Fibroblast of mammary gland (primary cell): ENCODE data around the gene F2RL1.
"Not testable (repeated sequence)": the region's sequence is repeated elsewhere in the genome, so short reads cannot be mapped to it uniquely, and the experiment has no call there.

Experiments used
- DNase-seq: peaks from one replicate; pipeline ENCODE4 v3.0.0-alpha.2; 2010; ENCODE audit warnings: low read depth
- H3K4me3 ChIP-seq: 2 replicates; pipeline ENCODE4 v1.5.1; 2011; ENCODE audit warnings: low read depth, mild to moderate bottlenecking, low read length, moderate library complexity; ENCODE audit not compliant: control insufficient read depth
- TF ChIP-seq, protein P1 (sequence below): conservative IDR thresholded peaks from 2 replicates; pipeline ENCODE4 v1.5.1; 2011; ENCODE audit warnings: low read depth, low read length, inconsistent platforms; ENCODE audit not compliant: control insufficient read depth, insufficient read depth

F2RL1 gene

DNA sequence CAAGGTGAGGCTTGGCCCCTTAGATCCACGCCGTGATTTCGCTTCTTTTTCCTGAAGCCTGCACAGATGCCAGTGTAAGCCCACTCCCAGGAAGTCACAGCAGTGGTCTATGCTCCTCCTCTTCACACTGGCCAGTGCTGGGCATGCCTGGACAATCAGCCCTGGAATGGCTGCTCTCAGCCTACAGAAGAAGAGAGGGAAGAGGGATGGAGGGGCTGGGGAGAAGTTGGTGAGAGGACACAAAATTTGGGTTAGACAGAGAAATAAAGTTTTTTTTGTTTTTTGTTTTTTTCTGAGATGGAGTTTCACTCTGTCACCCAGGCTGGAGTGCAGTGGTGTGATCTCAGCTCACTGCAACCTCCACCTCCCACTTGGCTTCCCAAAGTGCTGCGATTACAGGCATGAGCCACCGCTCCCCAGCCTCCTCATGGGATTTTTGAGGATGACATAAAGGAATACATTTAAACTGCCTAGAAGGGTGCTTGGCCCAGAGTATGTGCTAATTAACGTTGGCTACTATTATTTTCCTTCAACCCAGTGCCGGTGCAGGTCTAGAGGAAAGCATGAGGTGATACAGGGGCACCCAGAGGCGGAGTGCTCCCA is 31.8 kb downstream of the F2RL1 start:
- no peak overlapping the region for H3K4me3 ChIP-seq
- TF ChIP-seq, protein P1, sequence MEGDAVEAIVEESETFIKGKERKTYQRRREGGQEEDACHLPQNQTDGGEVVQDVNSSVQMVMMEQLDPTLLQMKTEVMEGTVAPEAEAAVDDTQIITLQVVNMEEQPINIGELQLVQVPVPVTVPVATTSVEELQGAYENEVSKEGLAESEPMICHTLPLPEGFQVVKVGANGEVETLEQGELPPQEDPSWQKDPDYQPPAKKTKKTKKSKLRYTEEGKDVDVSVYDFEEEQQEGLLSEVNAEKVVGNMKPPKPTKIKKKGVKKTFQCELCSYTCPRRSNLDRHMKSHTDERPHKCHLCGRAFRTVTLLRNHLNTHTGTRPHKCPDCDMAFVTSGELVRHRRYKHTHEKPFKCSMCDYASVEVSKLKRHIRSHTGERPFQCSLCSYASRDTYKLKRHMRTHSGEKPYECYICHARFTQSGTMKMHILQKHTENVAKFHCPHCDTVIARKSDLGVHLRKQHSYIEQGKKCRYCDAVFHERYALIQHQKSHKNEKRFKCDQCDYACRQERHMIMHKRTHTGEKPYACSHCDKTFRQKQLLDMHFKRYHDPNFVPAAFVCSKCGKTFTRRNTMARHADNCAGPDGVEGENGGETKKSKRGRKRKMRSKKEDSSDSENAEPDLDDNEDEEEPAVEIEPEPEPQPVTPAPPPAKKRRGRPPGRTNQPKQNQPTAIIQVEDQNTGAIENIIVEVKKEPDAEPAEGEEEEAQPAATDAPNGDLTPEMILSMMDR, result no peak
- DNase-seq, result no peak

DNA sequence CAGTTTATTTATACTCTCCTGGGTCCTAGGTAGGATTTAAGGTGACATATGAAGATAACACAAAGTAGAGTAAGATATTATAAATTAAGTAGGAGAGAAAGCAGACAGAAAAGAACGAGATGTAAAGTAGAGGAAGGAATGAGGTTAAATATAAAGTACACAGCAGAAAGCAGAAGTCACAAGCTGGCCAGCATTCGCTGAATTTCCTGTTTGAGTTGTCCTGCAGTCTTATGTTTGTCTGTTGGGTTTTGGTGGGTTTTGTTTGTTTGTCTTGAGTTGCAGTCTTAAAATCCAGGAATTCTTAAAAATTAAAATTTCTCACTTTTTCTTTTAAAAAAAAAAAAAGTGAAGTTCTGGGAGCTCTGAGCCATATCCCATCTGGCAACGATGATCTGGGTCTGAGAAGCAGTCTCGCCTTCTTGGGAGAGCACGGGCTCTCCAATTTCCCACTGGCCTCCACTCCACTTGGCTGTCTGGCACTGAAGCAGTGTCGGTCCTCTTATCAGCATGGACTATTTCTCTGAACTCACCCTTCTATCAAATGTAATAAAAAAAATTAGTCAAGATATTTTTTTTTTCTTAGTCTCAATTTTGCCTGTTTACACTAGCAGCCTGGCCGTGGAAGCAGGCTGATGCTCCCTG is 33.0 kb downstream of the F2RL1 start:
- no peak for DNase-seq
- H3K4me3 ChIP-seq, result no peak overlapping the region

DNA sequence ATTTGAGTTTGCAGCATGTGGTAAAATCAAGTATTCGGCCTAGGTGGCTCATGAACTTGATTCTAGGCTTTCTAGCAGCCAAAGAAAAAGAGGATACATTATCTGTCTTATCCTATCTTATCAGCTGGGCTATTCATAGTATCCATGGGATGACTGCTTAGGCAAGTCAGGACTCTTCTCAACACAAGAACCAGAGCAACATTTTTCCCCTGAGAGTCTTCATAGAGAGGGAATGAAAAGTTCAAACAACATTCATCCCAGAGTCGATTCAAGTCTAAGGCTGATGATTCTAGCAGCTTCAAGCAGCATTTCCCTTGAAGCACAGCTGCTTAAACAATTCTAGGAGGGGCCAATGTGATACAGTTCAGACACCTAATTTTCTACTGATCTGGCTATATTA is 33.9 kb downstream of the F2RL1 start:
- TF ChIP-seq, protein P1, result no peak
- H3K4me3 ChIP-seq, result no peak overlapping the region
- no peak for DNase-seq

More for the DNA sequence above, 33.0 kb downstream of the F2RL1 start:
- TF ChIP-seq, protein P1, result no peak

DNA sequence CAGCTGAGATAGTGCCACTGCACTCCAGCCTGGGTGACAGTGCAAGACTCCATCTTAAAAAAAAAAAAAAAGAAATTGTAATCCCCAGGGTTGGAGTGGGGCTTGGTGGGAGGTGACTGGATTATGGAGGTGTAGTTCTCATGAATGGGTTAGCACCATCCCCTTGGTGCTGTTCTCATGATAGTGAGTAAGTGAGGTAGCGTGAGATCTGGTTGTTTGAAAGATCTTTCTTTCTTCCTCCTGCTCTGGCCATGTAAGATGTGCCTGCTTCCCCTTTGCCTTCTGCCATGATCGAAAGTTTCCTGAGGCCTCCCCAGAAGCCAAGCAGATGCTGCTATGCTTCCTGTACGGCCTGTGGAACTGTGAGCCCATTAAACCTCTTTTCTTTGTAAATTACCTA is 34.9 kb downstream of the F2RL1 start:
- not testable (repeated sequence) for DNase-seq, H3K4me3 ChIP-seq

DNA sequence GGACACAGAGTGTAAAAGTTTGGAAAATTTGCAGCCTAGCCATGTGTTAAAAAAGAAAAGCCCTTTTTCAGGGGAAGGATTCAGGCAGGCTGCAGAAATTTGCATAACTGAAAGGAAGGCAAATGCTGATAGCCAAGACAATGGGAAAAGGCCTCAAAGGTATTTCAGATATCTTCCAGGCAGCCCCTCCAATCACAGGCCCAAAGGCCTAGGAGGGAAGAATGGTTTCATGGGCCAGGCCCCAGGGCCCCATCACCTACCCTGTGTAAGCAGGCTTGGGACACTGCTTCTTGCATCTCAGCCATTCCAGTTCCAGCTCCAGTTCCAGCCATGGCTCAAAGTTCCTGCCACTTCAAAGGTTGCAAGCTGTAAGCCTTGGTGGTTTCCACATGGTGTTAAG is 35.8 kb downstream of the F2RL1 start:
- TF ChIP-seq, protein P1, result no peak
- H3K4me3 ChIP-seq, result no peak overlapping the region
- DNase-seq, result no peak

DNA sequence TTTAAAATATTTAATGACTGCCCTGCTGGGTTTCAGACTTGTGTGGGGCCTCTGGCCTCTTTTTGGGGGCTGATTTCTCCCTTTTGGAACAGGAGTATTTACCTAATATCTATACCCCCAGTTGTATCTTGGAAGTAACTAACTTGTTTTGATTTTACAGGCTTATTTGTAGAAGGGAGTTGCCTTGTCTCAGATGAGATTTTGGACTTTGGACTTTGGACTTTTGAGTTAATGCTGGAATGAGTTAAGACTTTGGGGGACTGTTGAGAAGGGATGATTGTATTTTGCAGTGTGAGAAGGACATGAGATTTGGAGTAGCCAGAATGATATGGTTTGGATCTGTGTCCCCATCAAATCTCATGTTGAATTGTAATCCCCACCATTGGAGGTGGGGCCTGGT is 36.7 kb downstream of the F2RL1 start:
- not testable (repeated sequence) for DNase-seq, H3K4me3 ChIP-seq

DNA sequence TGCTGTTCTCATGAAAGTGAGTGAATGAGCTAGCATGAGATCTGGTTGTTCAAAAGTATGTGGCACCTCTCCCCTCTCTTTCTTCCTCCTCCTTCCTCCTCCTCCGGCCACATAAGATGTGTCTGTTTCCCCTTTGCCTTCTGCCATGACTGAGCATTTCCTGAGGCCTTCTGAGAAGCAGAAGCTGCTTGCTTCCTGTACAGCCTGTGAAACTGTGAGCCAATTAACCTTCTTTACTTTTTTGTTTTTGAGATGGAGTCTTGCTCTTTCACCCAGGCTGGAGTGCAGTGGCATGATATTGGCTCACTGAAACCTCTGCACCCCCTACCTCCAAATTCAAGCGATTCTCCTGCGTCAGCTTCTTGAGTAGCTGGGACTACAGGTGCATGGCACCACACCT is 37.1 kb downstream of the F2RL1 start:
- TF ChIP-seq, protein P1, result no peak
- H3K4me3 ChIP-seq, result no peak overlapping the region
- no peak for DNase-seq

DNA sequence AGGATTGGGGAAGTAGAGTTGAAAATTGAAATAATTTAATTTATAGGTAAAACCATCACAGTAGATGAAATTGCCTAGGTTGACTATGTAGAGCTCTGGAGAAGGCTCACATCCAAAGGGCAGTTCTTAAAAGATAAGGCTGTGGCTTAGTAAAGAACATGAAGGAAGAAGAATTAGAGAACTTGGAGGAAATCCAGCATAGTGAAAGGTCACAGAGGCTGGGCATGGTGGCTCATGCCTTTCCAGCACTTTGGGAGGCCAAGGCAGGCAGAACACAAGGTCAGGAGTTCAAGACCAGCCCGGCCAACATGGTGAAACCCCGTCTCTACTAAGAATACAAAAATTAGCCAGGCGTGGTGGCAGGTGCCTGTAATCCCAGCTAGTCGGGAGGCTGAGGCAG is 38.0 kb downstream of the F2RL1 start:
- H3K4me3 ChIP-seq, result not testable (repeated sequence)

More for the DNA sequence above, 38.0 kb downstream of the F2RL1 start:
- not testable (repeated sequence) for DNase-seq
